ENCODE results near the gene GORASP1.
A peak's percentile ranks its signal among the peaks of the same experiment; 100 is the strongest.

The GORASP1 gene

GRCh38 chr3:39102504-39103323, 4.7 kb downstream of the GORASP1 start:
- DNase-seq = no peak

- DNase-seq = peak; percentile 14
Measured at GRCh38 chr3:39101022-39101689, 6.3 kb downstream of the GORASP1 start.

- DNase-seq = no peak
Measured at GRCh38 chr3:39100500-39100886, 6.9 kb downstream of the GORASP1 start.

- DNase-seq = no peak
Measured at GRCh38 chr3:39099738-39100499, 7.5 kb downstream of the GORASP1 start.

- DNase-seq = no peak
Measured at GRCh38 chr3:39099242-39099641, 8.2 kb downstream of the GORASP1 start.

GRCh38 chr3:39098473-39099000, 8.9 kb downstream of the GORASP1 start:
- no peak for DNase-seq

GRCh38 chr3:39097716-39098472, 9.5 kb downstream of the GORASP1 start:
- no peak for DNase-seq

GRCh38 chr3:39096775-39097174, 10.7 kb downstream of the GORASP1 start:
- no peak for DNase-seq

- DNase-seq = no peak
Measured at GRCh38 chr3:39095778-39096177, 11.6 kb downstream of the GORASP1 start.

GRCh38 chr3:39094851-39095677, 12.4 kb downstream of the GORASP1 start:
- DNase-seq = no peak

- DNase-seq = peak; percentile 2
Measured at GRCh38 chr3:39090922-39091321, 16.5 kb downstream of the GORASP1 start.

GRCh38 chr3:39088889-39089288, 18.5 kb downstream of the GORASP1 start:
- peak; percentile 2 for DNase-seq

GRCh38 chr3:39088456-39088855, 19.0 kb downstream of the GORASP1 start:
- DNase-seq = no peak

- DNase-seq = no peak
Measured at GRCh38 chr3:39086144-39086543, 21.3 kb downstream of the GORASP1 start.

GRCh38 chr3:39082666-39083313, 24.6 kb downstream of the GORASP1 start:
- no peak for DNase-seq

- no peak for DNase-seq
Measured at GRCh38 chr3:39080026-39080425, 27.4 kb downstream of the GORASP1 start.

- DNase-seq = no peak
Measured at GRCh38 chr3:39079530-39079929, 27.9 kb downstream of the GORASP1 start.

- no peak for DNase-seq
Measured at GRCh38 chr3:39075910-39076309, 31.5 kb downstream of the GORASP1 start.

- no peak for DNase-seq
Measured at GRCh38 chr3:39068556-39068955, 38.9 kb downstream of the GORASP1 start.

GRCh38 chr3:39067286-39067685, 40.1 kb downstream of the GORASP1 start:
- no peak for DNase-seq

- DNase-seq = peak; percentile 38
Measured at GRCh38 chr3:39065197-39065596, 42.2 kb downstream of the GORASP1 start.

Data from fibroblast of skin of abdomen (primary cell).